ENCODE data around the gene PPP1CB. TPM values are rescaled to one million over a fixed set of nuclear protein-coding genes. Genes with fewer than 3 reads are reported as not detected.

The PPP1CB gene
- total and polyA plus RNA-seq, 10 of the 15 experiments (the other 5 are each of a cell fraction or from before 2014, with no cell fraction given): 37.5 to 176 (median 84.9) TPM

DNA sequence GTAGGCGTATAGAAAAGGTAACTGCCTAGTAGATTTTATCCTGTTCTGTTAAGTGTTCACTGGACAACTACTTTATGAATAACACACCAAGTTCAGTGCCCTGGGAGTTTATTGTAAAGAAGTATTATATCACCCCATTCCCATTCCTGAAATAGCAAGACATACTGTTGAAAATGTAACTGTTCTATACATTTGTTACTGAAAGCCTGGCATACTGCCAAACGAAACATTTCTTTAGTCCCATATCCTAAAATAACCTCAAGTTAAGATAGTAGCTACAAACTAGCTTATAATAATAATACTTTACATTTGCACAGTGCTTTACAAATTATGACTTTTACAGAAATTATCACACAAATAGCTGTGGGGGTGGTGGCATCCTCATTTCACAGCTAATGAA is 84.2 kb downstream of the PPP1CB start:
- ChIA-PET CTCF (interaction anchor here (1.4 to 1.5 kb wide), 3 partner anchors 11 to 15 kb away, joined by 4 to 7 read pairs (median 4); no protein-coding TSS in a partner anchor), SMC1A (ENCODE audit: uncharacterized antibody, unreplicated experiment) (interaction anchor here (0.7 kb wide), 1 partner anchor 599 kb away, joined by 3 read pairs; no protein-coding TSS in a partner anchor), POLR2A (interaction anchor here (1.1 kb wide), 1 partner anchor 9 kb away, joined by 8 read pairs; no protein-coding TSS in a partner anchor), RAD21 (ENCODE audit: unreplicated experiment) (no interaction called here)
- Histone ChIP-seq H3K79me2 (ENCODE audit: control insufficient read depth, insufficient read depth, low read length) (no peaks in the 10 kb centered on the region), H3K36me3 (ENCODE audit: control insufficient read depth in 2 of 2, insufficient read depth in 2 of 2, low read length in 1 of 2) (no peaks in the 10 kb centered on the region), H4K20me1 (ENCODE audit: control insufficient read depth, insufficient read depth) (no peaks in the 10 kb centered on the region), H3K9me3 (replicated peaks; ENCODE audit: control insufficient read depth, insufficient read depth, low read length) (no peaks in the 10 kb centered on the region), H3K27ac (ENCODE audit: control insufficient read depth, insufficient read depth) (no peak overlapping the region), H2AFZ (ENCODE audit: control insufficient read depth, low read depth, low read length) (no peak overlapping the region), H3K27me3 (replicated peaks in 1 of 2; ENCODE audit: control insufficient read depth in 2 of 2, insufficient read depth in 2 of 2, low read length in 1 of 2) (no peaks in the 10 kb centered on the region), H3K4me1 (ENCODE audit: control insufficient read depth, insufficient read depth, low read length) (no peaks in the 10 kb centered on the region), H3K9ac (ENCODE audit: control insufficient read depth, insufficient read depth, low read length) (no peak overlapping the region), H3K4me3 (no peak overlapping the region), H3K4me2 (ENCODE audit: control insufficient read depth, insufficient read depth) (no peak overlapping the region)
- no TSS peak for BruUV-seq (replicated peaks)
- no peak for FAIRE-seq
- no peak for ATAC-seq
- in situ Hi-C loops (cut with MboI) (no loop called here), intact Hi-C loops (cut with micrococcal nuclease; ENCODE audit: unreplicated experiment) (no loop called here)
- 78% methylated on average over 2 of the region's 2 CpGs for WGBS (ENCODE audit: insufficient coverage, insufficient replicate concordance, low lambda C conversion rate, missing lambda C conversion rate)
- TF ChIP-seq, protein P1, sequence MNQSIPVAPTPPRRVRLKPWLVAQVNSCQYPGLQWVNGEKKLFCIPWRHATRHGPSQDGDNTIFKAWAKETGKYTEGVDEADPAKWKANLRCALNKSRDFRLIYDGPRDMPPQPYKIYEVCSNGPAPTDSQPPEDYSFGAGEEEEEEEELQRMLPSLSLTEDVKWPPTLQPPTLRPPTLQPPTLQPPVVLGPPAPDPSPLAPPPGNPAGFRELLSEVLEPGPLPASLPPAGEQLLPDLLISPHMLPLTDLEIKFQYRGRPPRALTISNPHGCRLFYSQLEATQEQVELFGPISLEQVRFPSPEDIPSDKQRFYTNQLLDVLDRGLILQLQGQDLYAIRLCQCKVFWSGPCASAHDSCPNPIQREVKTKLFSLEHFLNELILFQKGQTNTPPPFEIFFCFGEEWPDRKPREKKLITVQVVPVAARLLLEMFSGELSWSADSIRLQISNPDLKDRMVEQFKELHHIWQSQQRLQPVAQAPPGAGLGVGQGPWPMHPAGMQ (IDR thresholded peaks at IDR 0.05; ENCODE audit: borderline replicate concordance): no peak
- no peak for TF ChIP-seq ZNF24 (IDR thresholded peaks at IDR 0.05)
- TF ChIP-seq, protein P2, sequence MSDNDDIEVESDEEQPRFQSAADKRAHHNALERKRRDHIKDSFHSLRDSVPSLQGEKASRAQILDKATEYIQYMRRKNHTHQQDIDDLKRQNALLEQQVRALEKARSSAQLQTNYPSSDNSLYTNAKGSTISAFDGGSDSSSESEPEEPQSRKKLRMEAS (IDR thresholded peaks at IDR 0.05; ENCODE audit: low read depth, low read length): no peak
- no peak for TF ChIP-seq TARDBP (IDR thresholded peaks at IDR 0.05; ENCODE audit: borderline replicate concordance)
- TF ChIP-seq, protein P3, sequence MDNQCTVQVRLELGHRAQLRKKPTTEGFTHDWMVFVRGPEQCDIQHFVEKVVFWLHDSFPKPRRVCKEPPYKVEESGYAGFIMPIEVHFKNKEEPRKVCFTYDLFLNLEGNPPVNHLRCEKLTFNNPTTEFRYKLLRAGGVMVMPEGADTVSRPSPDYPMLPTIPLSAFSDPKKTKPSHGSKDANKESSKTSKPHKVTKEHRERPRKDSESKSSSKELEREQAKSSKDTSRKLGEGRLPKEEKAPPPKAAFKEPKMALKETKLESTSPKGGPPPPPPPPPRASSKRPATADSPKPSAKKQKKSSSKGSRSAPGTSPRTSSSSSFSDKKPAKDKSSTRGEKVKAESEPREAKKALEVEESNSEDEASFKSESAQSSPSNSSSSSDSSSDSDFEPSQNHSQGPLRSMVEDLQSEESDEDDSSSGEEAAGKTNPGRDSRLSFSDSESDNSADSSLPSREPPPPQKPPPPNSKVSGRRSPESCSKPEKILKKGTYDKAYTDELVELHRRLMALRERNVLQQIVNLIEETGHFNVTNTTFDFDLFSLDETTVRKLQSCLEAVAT (IDR thresholded peaks at IDR 0.05): no peak
- TF ChIP-seq RELA (IDR thresholded peaks at IDR 0.05; ENCODE audit: borderline replicate concordance, partially characterized antibody): no peak
- TF ChIP-seq NR2F1 (conservative IDR thresholded peaks at IDR 0.05): no peak
- TF ChIP-seq, protein P4, sequence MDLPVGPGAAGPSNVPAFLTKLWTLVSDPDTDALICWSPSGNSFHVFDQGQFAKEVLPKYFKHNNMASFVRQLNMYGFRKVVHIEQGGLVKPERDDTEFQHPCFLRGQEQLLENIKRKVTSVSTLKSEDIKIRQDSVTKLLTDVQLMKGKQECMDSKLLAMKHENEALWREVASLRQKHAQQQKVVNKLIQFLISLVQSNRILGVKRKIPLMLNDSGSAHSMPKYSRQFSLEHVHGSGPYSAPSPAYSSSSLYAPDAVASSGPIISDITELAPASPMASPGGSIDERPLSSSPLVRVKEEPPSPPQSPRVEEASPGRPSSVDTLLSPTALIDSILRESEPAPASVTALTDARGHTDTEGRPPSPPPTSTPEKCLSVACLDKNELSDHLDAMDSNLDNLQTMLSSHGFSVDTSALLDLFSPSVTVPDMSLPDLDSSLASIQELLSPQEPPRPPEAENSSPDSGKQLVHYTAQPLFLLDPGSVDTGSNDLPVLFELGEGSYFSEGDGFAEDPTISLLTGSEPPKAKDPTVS (IDR thresholded peaks at IDR 0.05; ENCODE audit: low read depth, low read length): no peak
- TF ChIP-seq JUND (IDR thresholded peaks at IDR 0.05; ENCODE audit: low read depth, low read length): no peak
- no peak for DNase-seq (ENCODE audit: low read depth, low spot score)

All from GM12878 (cell line).